ENCODE results near the gene WNT8B.
A peak's percentile ranks its signal among the peaks of the same experiment; 100 is the strongest.

Gene WNT8B

DNA sequence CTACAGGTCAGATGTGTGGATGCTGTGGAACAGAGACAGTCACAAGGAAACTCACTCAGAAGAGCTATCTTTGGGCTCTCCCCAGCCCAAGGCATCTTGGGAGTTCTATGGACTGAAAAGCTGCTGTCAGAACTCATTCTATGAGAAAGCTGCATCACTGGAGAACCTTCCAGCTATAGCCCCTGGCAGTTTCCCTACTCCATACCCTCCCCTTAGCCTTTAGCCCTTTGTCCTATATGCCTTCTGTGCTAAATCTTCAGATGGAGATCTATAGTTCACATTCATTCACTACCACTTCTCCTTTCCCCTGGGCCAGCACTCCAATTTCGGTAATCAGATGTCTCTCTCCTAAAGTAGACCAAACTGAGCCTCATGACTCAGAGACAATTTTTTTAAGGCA lies 6.9 kb downstream of the WNT8B start:
- TF ChIP-seq, protein P1, sequence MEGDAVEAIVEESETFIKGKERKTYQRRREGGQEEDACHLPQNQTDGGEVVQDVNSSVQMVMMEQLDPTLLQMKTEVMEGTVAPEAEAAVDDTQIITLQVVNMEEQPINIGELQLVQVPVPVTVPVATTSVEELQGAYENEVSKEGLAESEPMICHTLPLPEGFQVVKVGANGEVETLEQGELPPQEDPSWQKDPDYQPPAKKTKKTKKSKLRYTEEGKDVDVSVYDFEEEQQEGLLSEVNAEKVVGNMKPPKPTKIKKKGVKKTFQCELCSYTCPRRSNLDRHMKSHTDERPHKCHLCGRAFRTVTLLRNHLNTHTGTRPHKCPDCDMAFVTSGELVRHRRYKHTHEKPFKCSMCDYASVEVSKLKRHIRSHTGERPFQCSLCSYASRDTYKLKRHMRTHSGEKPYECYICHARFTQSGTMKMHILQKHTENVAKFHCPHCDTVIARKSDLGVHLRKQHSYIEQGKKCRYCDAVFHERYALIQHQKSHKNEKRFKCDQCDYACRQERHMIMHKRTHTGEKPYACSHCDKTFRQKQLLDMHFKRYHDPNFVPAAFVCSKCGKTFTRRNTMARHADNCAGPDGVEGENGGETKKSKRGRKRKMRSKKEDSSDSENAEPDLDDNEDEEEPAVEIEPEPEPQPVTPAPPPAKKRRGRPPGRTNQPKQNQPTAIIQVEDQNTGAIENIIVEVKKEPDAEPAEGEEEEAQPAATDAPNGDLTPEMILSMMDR (IDR thresholded peaks at IDR 0.05): no peak
- TF ChIP-seq ZFX (IDR thresholded peaks at IDR 0.05; ENCODE audit: borderline replicate concordance): no peak
- no peak overlapping the region for H3K27ac ChIP-seq

DNA sequence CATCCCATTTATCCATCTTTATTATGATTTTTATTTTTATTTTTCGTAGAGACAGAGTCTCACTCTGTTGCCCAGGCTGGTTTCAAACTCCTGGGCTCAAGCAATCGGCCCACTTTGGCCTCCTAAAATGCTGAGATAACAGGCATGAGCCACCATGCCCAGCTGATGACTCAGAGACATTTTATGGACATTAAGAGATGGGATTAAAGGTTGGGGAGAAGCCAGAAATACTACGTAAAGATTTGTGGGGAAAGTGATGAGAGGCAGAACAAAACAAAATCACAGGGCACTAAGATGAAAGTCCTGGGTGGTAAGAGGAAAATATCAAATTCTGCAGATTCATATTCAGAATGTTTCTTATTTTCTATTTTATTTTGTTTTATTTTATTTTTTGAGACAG lies 7.6 kb downstream of the WNT8B start:
- TF ChIP-seq ZFX (IDR thresholded peaks at IDR 0.05; ENCODE audit: borderline replicate concordance): no peak
- TF ChIP-seq, protein P1 (IDR thresholded peaks at IDR 0.05): no peak
- H3K27ac ChIP-seq: no peak overlapping the region

DNA sequence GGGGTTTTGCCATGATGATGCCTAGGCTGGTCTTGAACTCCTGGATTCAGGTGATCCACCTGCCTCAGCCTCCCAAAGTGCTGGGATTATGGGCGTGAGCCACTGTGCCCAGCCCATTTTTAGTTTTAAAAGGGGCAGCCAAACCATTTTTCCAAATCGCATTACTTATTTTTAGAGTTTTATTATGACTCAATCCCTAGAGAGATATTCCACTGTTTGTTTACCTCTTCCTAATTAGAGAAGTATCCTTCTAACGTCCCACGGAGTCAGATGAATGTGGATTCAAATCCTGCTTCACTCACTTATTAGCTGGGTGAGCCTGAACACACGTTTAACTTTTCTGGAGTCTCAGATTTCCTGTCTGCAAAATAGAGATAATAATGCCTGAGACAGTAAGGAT lies 15.2 kb downstream of the WNT8B start:
- no peak for TF ChIP-seq ZFX (IDR thresholded peaks at IDR 0.05; ENCODE audit: borderline replicate concordance)
- TF ChIP-seq, protein P1 (IDR thresholded peaks at IDR 0.05): no peak
- no peak overlapping the region for H3K27ac ChIP-seq

DNA sequence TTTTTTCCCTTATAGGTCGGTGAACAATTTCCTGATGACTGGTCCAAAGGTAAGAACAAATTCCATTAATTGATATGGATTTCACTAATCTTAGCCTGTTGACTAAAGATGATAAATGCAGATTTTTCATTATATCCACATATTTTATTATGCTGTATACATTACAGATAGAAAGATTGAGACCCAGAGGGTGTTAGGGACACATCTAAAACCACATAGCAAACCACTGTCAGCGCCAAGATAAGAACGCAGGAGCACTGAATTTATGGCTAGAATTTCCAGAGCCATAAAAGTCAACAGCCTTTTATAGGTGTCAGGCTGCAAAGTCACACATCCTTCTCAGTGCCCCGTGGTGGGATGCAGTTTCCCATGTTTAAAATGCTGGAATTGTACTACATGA lies 16.2 kb downstream of the WNT8B start:
- TF ChIP-seq, protein P1 (IDR thresholded peaks at IDR 0.05): no peak
- no peak for TF ChIP-seq ZFX (IDR thresholded peaks at IDR 0.05; ENCODE audit: borderline replicate concordance)
- no peak overlapping the region for H3K27ac ChIP-seq

DNA sequence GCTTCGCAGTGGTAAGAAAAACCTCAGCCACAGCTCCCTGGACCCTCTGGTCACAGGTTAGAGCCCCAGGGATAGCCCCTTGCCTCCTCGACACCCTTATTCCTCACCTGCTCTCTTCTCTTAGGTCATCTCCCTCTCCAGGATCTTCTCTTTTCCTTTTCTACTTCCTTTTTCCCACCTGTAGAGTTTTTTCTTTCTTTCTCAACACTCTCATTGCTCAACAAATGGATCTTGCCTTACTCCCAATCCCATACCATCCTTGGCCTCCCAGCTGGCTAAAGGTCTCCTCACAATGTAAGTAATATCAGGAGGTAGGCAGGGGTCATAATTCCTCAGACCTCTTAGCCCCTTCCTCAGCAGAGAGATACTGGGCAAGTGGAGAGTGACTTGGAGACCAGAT lies 17.2 kb downstream of the WNT8B start:
- no peak for TF ChIP-seq ZFX (IDR thresholded peaks at IDR 0.05; ENCODE audit: borderline replicate concordance)
- TF ChIP-seq, protein P1 (IDR thresholded peaks at IDR 0.05): no peak
- no peak overlapping the region for H3K27ac ChIP-seq

DNA sequence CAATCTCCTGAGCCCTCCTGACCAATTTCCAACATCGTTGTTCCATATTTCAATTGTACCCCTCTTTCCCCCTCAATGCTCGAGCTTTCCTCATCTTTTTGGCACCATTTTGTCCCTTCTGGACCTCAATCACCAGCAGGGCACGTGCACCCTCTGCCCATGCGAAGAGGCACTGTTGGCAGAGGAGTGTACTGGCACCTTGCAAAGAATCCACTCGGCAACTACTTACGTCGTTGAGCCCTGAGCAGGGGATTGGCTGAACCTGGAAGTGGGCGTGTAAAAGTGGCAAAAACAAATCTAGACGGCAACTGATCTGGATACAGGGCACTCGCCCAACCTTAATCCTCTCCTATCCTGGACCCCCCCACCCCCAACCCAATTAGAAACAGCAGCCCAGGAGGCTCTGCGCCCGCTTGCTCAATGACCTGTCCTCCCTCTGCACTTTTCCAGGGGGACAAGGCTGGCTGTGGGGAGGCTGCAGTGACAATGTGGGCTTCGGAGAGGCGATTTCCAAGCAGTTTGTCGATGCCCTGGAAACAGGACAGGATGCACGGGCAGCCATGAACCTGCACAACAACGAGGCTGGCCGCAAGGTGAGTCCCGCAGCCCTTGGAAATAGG lies 18.8 kb downstream of the WNT8B start:
- peak overlapping the region; percentile 81 for H3K27ac ChIP-seq

DNA sequence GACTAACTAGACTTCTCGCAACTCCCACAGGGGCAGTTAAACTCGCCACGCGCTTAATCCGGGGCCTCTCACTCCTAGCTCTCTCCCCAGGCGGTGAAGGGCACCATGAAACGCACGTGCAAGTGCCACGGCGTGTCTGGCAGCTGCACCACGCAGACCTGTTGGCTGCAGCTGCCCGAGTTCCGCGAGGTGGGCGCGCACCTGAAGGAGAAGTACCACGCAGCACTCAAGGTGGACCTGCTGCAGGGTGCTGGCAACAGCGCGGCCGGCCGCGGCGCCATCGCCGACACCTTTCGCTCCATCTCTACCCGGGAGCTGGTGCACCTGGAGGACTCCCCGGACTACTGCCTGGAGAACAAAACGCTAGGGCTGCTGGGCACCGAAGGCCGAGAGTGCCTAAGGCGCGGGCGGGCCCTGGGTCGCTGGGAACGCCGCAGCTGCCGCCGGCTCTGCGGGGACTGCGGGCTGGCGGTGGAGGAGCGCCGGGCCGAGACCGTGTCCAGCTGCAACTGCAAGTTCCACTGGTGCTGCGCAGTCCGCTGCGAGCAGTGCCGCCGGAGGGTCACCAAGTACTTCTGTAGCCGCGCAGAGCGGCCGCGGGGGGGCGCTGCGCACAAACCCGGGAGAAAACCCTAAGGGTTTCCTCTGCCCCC lies 19.5 kb downstream of the WNT8B start:
- peak overlapping the region; percentile 81 for H3K27ac ChIP-seq
- no peak for TF ChIP-seq ZFX (IDR thresholded peaks at IDR 0.05; ENCODE audit: borderline replicate concordance)
- TF ChIP-seq, protein P1 (IDR thresholded peaks at IDR 0.05): peak; percentile 97

More for the DNA sequence above, 18.8 kb downstream of the WNT8B start:
- TF ChIP-seq, protein P1 (IDR thresholded peaks at IDR 0.05): no peak
- no peak for TF ChIP-seq ZFX (IDR thresholded peaks at IDR 0.05; ENCODE audit: borderline replicate concordance)

All from 22Rv1 (cell line).